C4-2B (cell line): ENCODE data around the gene EFHC2.

Source experiments
- H3K27ac ChIP-seq: fragments of 450-650 bp; 2 replicates; pipeline ENCODE4 v1.5.1; 2017
- ZFX ChIP-seq: fragments of 450-650 bp; IDR thresholded peaks from 2 replicates; pipeline ENCODE4 v1.6.1; 2017
- TF ChIP-seq, protein P1 (sequence below): fragments of 450-650 bp; conservative IDR thresholded peaks from 2 replicates; pipeline ENCODE4 v1.5.1; 2017; ENCODE audit warnings: mild to moderate bottlenecking

Gene EFHC2

DNA sequence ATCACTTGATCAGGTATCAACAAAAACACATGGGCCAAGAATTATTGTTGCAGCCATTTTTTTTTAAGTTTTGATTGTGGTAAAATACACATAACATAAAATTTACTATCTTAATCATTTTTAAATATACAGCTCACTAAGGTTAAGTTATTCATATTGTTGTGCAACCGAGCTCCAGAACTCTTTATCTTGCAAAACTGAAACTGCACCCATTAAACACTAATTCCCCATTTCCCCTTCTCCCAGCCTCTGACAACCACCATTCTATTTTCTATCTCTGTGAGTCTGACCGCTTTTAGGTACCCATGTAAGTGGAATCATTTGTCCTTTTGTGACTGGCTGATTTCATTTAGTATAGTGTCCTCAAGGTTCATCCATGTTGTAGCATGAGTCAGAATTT, 244.1 kb downstream of the EFHC2 start:
- H3K27ac ChIP-seq: no peak overlapping the region
- TF ChIP-seq, protein P1, sequence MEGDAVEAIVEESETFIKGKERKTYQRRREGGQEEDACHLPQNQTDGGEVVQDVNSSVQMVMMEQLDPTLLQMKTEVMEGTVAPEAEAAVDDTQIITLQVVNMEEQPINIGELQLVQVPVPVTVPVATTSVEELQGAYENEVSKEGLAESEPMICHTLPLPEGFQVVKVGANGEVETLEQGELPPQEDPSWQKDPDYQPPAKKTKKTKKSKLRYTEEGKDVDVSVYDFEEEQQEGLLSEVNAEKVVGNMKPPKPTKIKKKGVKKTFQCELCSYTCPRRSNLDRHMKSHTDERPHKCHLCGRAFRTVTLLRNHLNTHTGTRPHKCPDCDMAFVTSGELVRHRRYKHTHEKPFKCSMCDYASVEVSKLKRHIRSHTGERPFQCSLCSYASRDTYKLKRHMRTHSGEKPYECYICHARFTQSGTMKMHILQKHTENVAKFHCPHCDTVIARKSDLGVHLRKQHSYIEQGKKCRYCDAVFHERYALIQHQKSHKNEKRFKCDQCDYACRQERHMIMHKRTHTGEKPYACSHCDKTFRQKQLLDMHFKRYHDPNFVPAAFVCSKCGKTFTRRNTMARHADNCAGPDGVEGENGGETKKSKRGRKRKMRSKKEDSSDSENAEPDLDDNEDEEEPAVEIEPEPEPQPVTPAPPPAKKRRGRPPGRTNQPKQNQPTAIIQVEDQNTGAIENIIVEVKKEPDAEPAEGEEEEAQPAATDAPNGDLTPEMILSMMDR: no peak
- TF ChIP-seq ZFX: no peak
